Superior temporal gyrus (tissue), 1 donor: ENCODE measurements around the gene GBP6.
"Not testable (repeated sequence)": the region's sequence is repeated elsewhere in the genome, so short reads cannot be mapped to it uniquely, and the experiment has no call there.

Experiments
- DNase-seq: peaks from one replicate; pipeline ENCODE4 v3.0.0-alpha.2; 2016; ENCODE audit errors: extremely low spot score

The GBP6 gene

DNA sequence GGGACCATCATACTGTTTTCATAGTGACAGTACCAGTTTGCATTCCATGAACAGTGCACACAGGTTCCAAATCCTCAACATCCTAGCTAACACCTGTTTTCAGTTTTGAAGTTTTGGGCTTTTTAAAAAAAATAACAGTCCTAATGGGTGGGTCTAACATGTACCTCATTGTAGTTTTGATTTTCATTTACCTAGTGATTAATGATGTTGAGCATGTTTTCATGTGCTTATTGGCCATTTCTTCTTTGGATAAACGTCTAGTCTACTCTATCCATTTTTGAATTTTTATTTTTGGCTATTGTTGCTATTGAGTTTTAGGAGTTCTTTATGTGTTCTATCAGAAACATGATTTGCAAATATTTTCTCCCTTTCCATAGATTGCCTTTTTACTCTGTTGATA, 3.4 kb downstream of the GBP6 start:
- DNase-seq, result no peak

GRCh38 chr1:89369331-89369730, 5.5 kb downstream of the GBP6 start:
- DNase-seq, result no peak

DNA sequence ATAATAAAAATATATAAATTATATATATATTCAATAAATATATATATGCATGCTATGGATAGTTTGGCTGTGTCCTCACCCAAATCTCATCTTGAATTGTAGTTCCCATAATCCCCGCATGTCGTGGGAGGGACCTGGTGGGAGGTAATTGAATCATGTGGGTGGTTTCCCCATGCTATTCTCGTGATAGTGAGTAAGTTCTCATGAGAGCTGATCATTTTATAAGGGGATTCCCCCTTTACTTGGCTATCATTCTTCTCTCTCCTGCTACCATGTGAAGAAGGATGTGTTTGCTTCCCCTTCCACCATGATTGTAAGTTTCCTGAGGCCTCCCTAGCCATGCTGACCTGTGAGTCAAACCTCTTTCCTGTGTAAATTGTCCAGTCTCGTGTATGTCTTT, 10.0 kb downstream of the GBP6 start:
- DNase-seq, result not testable (repeated sequence)

DNA sequence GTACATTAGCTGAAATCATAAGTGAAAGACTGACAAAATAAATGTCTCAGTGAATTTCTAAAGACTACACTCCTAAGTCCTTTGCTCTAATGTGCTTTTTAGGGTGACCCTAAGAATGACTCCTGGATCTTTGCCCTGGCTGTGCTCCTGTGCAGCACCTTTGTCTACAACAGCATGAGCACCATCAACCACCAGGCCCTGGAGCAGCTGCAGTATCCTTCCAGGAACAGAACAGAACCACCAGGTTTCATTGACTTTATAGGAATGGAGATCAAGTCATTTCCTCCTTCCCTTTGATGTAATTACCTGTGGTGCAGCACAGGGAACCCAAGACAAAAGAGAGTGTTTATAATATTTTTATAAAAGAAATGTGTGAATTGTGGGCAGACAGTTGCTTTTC, 14.1 kb downstream of the GBP6 start:
- DNase-seq, result no peak

- no peak for DNase-seq
Measured at GRCh38 chr1:89381618-89382017, 17.8 kb downstream of the GBP6 start.

- DNase-seq, result no peak
Measured at GRCh38 chr1:89382479-89382878, 18.6 kb downstream of the GBP6 start.

- DNase-seq, result no peak
Measured at GRCh38 chr1:89383185-89383584, 19.3 kb downstream of the GBP6 start.

- no peak for DNase-seq
Measured at GRCh38 chr1:89390707-89391106, 26.8 kb downstream of the GBP6 start.

DNA sequence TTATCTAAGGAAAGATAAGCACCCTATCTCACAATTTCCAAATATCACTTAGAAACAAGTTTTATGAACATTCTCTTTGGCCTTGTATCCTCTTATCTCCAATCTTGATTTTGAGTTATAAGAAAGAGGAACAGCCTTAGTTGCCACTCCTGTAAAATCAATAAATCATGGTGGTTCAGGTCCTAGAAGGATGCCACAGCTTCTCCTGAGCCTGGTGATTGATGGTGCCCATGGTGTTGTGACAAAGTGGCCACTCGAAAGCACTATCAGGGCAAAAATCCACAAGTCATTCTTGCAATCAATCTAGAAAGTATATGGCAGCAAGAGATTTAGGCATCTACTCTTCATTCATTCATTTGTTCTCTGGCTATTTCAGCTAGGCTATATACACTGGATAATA, 27.8 kb downstream of the GBP6 start:
- no peak for DNase-seq

- DNase-seq, result no peak
Measured at GRCh38 chr1:89394851-89395250, 31.0 kb downstream of the GBP6 start.

DNA sequence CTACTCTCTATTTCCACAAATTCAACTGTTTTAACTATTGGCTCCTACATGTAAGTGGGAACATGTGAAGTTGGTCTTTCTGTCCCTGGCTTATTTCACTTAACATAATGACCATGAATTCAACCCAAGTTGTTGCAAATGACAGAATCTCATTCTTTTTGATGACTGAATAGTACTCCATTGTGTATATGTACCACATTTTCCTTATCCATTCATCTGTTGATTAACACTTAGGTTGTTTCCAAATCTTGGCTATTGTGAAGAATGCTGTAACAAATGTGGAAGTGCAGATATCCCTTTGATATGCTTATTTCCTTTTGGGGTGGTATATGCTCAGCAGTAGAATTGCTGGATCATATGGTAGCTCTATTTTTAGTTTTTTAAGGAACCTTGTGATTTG, 33.0 kb downstream of the GBP6 start:
- no peak for DNase-seq

- no peak for DNase-seq
Measured at GRCh38 chr1:89405275-89405929, 41.5 kb downstream of the GBP6 start.

DNA sequence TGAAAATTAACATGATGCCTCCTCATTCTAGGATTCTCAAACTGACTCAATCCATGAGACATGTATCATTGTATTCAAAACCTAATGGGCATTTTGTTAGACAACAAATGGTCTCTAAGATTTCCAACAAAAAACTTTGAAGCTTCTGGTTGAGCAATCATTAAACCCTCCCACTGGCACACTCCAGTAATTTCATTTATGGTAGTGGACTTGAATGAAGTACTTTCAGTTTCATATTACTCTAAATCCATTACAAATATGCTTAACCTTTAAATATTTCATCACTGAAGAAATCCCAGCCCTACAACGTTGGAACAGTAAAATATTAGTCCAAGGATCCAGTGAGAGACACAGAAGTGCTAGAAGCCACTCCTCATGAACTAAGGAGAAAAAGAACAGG, 43.5 kb downstream of the GBP6 start:
- no peak for DNase-seq

DNA sequence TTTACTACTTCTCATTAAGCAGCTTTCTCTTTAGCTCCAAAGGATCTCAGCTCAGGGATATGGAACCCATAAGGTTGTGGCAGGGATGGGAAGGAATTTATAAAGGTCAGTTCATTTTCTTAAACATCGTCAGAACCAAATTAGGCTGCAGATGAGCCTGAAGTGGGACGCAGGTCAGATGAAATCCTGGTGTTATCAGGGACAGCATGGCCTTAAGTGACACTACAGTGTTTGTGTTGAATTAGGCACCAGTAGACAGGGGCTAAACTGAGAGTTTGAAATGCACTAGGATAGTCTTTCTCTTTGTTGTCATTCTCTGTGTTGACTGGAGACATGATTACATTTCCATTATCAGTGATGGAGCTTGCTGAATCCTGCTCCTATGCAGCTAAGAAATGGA, 43.9 kb downstream of the GBP6 start:
- DNase-seq, result not testable (repeated sequence)

GRCh38 chr1:89425056-89425455, 61.2 kb downstream of the GBP6 start:
- no peak for DNase-seq

DNA sequence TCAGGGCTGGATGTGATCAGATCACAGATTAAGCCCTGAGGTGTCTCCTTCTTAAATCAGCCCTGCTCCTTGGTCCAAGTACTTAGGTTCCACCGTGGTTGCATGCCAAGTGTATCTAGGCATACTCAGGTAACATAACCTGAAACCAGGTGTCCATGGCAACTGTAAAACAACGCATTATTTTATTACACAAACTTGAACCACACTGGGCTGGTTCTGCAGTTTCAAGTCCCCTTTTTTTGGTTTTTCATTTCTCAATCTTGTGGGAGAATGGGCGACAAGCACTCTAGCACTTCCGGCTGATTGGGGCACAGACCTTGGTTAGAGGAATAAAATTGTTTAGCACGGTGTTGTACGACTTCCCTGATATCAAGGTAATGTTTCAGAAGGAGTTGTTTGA, 65.2 kb downstream of the GBP6 start:
- no peak for DNase-seq

DNA sequence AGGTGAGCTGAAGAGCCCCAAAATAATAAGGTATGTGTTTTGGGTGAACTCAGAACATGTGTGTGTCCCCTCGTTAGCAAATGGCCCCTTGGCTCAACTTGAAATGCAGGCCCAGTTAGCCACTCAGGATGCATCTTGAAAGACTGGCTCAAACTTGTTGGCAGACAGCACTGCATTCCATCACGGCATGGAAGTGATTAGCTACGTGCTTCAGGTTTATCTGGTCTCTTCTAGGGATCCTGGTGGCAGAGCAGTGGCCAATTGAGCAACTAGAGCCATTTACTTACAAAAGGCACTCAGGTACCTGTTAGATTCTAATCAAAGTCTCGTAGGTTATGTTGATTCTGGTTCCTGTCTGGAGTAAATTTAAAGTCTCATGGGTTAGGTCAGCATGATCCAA, 65.8 kb downstream of the GBP6 start:
- DNase-seq, result not testable (repeated sequence)

GRCh38 chr1:89433421-89433820, 69.6 kb downstream of the GBP6 start:
- no peak for DNase-seq

DNA sequence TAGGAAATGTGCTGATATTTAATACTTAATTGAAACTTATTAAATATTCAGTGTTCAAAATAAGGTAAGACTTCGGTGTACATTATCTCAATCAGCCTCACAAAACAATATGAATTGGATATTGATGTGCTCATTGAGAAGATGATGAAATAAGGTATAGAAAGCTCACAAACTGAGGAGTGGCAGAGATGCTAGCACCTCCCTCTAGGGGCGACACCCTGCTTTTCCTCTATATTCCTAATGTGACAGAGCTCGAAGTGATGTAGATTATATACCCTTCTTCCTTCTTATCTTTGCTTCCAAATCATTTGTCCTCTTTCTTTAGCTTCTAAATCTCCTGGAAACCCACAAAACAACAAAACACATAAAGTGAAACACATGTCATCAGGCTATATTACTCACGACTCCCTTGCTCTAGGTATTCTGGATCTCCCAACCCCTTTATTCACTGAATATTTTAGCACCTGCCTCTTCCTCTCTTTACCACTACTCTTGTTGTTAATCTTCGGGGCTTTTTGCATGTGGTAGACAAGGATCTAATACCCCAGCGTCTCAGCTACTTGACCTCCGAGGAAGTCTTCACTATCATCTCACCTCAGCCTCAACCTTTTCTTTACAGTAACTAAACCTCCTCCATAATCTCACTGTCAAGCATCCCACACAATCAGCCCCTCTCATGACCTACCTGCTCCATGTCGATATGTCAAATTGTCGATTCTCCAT, 70.4 kb downstream of the GBP6 start:
- DNase-seq, result not testable (repeated sequence)
